K562 (cell line): Measurements from ENCODE around the gene APOO. TPM values are rescaled to one million over a fixed set of nuclear protein-coding genes. Genes with fewer than 3 reads are reported as not detected.

Experiments used
- ADNP ChIP-seq: fragments of 200-800 bp; sonication (Bioruptor generic); IDR thresholded peaks from 2 replicates; pipeline ENCODE4 v1.6.1; 2016; ENCODE audit warnings: missing genetic modification characterization, missing compliant biosample characterization
- ARID1B ChIP-seq: fragments of 450-650 bp; IDR thresholded peaks from 2 replicates; pipeline ENCODE4 v1.6.1; 2016; ENCODE audit warnings: antibody characterized with exemption, mild to moderate bottlenecking, inconsistent platforms
- BDP1 ChIP-seq: IDR thresholded peaks from 3 replicates; pipeline ENCODE4 v1.6.1; 2011; ENCODE audit not compliant: insufficient read length, insufficient read depth
- COPS2 ChIP-seq: fragments of 450-650 bp; conservative IDR thresholded peaks from 2 replicates; pipeline ENCODE4 v1.6.1; 2016; ENCODE audit warnings: mild to moderate bottlenecking, moderate library complexity
- HDGF ChIP-seq: fragments of 450-650 bp; IDR thresholded peaks from 2 replicates; pipeline ENCODE4 v1.6.1; 2016
- PHF8 ChIP-seq: fragments of 200-600 bp; sonication (generic); IDR thresholded peaks from 2 replicates; pipeline ENCODE4 v1.6.1; 2012; ENCODE audit warnings: mixed run types, mild to moderate bottlenecking, inconsistent platforms, low read length, moderate library complexity, borderline replicate concordance
- PURB ChIP-seq: sonication (generic); formaldehyde crosslinking; IDR thresholded peaks from 2 replicates; pipeline ENCODE4 v1.9.0; 2021; ENCODE audit warnings: low read depth, mild to moderate bottlenecking, missing genetic modification reagents
- TCF7L2 ChIP-seq: fragments of 150-350 bp; IDR thresholded peaks from 2 replicates; pipeline ENCODE4 v1.6.1; 2016; ENCODE audit warnings: low read depth, mild to moderate bottlenecking, low read length, moderate library complexity
- polyA plus RNA-seq, 8 experiments: library from polyadenylated mRNA; depleted of rRNA in 4 of 8; stranded (reverse) in 5 of 8; unstranded in 3 of 8; fragments of >200 nt; fragmentation: Nextera tagmentation in 2 of 8; fragmentation: Illumina TruSeq in 1 of 8; extraction: Ambion mirVana in 2 of 8; extraction: Trizol in 1 of 8; gene quantifications; 2 replicates each; pipeline versions ENCODE4 v1.2.1 to v1.2.3, GENCODE V29; 2011 to 2014; ENCODE audit warnings: inconsistent platforms in 1 of 8, missing spikeins in 1 of 8
- total RNA-seq, 7 experiments: library from RNA; depleted of rRNA in 6 of 7; stranded (reverse); fragments of >200 nt in 6 of 7; fragmentation: Illumina TruSeq in 2 of 7; extraction: Trizol in 2 of 7; gene quantifications; 2 replicates each; pipeline versions ENCODE4 v1.2.1 to v1.2.3, GENCODE V29; 2011 to 2021; ENCODE audit warnings: low replicate concordance in 1 of 7
- TF ChIP-seq, protein P1 (sequence below), 2 experiments: IDR thresholded peaks in 1 of 2; conservative IDR thresholded peaks in 1 of 2; 2 replicates each; pipeline ENCODE4 v1.6.1; 2016; ENCODE audit warnings: low read depth in 2 of 2, mild to moderate bottlenecking in 1 of 2, missing compliant biosample characterization in 1 of 2, missing genetic modification characterization in 1 of 2, moderate library complexity in 1 of 2
- TF ChIP-seq, protein P2 (sequence below), 2 experiments: fragments of 450-650 bp in 1 of 2; sonication (generic) in 1 of 2; formaldehyde crosslinking in 1 of 2; IDR thresholded peaks in 1 of 2; conservative IDR thresholded peaks in 1 of 2; 2 replicates each; pipeline versions ENCODE4 v1.6.1 to v1.8.1; 2016 to 2023; ENCODE audit warnings: mild to moderate bottlenecking in 2 of 2, moderate library complexity in 2 of 2, inconsistent platforms in 1 of 2, missing genetic modification reagents in 1 of 2
- TF ChIP-seq, protein P3 (sequence below): IDR thresholded peaks from 3 replicates; pipeline ENCODE4 v1.6.1; 2011; ENCODE audit warnings: borderline replicate concordance, mild to moderate bottlenecking, moderate library complexity; ENCODE audit not compliant: insufficient read length; ENCODE audit errors: extremely low read depth

APOO gene
- total and polyA plus RNA-seq, 9 of the 15 experiments (the other 6 are each of a cell fraction or from before 2014, with no cell fraction given), result 37.3 to 76.4 (median 60.8) TPM

DNA sequence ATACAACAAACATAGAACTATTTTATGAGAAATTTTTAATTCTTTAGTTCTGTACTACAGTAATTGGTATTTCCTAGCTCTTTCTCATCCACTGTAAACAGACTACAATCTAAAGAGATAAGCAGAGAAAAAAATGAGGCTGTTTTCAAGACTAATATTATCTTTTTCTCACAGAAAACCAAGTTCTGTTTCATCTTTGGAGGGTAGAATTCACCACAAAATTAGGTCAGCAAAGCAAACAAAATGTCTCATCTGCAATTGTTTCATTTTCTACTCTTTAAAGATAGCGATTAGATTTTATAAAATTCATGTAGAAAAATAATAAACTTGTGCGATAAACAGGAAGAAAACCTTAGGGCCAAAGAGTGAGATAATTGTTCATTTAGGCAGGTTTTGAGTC, 10.8 kb downstream of the APOO start (continued):
- TF ChIP-seq ARID1B, result peak; percentile 64
- TF ChIP-seq COPS2, result no peak
- TF ChIP-seq, protein P1, sequence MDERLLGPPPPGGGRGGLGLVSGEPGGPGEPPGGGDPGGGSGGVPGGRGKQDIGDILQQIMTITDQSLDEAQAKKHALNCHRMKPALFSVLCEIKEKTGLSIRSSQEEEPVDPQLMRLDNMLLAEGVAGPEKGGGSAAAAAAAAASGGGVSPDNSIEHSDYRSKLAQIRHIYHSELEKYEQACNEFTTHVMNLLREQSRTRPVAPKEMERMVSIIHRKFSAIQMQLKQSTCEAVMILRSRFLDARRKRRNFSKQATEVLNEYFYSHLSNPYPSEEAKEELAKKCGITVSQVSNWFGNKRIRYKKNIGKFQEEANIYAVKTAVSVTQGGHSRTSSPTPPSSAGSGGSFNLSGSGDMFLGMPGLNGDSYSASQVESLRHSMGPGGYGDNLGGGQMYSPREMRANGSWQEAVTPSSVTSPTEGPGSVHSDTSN (CRISPR knock-in tag; IDR thresholded peaks at IDR 0.05; ENCODE audit: low read depth), result no peak
- TF ChIP-seq, protein P1 (tag; conservative IDR thresholded peaks at IDR 0.05; ENCODE audit: low read depth), result no peak
- TF ChIP-seq, protein P2, sequence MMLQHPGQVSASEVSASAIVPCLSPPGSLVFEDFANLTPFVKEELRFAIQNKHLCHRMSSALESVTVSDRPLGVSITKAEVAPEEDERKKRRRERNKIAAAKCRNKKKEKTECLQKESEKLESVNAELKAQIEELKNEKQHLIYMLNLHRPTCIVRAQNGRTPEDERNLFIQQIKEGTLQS (IDR thresholded peaks at IDR 0.05), result peak; percentile 43; the same call in 1 of the 2 replicates
- TF ChIP-seq, protein P2 (CRISPR knock-in tag; conservative IDR thresholded peaks at IDR 0.05), result no peak
- TF ChIP-seq TCF7L2, result no peak
- TF ChIP-seq HDGF, result no peak
- TF ChIP-seq PHF8, result no peak
- no peak for TF ChIP-seq BDP1
- TF ChIP-seq ADNP (tag), result 0 out of 2 replicates have a peak, but pooled peaks have one; percentile 8
- TF ChIP-seq PURB, result no peak
- TF ChIP-seq, protein P3, sequence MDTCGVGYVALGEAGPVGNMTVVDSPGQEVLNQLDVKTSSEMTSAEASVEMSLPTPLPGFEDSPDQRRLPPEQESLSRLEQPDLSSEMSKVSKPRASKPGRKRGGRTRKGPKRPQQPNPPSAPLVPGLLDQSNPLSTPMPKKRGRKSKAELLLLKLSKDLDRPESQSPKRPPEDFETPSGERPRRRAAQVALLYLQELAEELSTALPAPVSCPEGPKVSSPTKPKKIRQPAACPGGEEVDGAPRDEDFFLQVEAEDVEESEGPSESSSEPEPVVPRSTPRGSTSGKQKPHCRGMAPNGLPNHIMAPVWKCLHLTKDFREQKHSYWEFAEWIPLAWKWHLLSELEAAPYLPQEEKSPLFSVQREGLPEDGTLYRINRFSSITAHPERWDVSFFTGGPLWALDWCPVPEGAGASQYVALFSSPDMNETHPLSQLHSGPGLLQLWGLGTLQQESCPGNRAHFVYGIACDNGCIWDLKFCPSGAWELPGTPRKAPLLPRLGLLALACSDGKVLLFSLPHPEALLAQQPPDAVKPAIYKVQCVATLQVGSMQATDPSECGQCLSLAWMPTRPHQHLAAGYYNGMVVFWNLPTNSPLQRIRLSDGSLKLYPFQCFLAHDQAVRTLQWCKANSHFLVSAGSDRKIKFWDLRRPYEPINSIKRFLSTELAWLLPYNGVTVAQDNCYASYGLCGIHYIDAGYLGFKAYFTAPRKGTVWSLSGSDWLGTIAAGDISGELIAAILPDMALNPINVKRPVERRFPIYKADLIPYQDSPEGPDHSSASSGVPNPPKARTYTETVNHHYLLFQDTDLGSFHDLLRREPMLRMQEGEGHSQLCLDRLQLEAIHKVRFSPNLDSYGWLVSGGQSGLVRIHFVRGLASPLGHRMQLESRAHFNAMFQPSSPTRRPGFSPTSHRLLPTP, result no peak
